Measurements from ENCODE around the gene KCTD17.

GRCh38 chr22:37039466-37039865 lies 12.1 kb upstream of the KCTD17 start:
- TF ChIP-seq CTCF (IDR thresholded peaks at IDR 0.05; ENCODE audit: borderline replicate concordance, extremely low read depth, low read length, poor library complexity, severe bottlenecking) (no peak), EZH2 (IDR thresholded peaks at IDR 0.05; ENCODE audit: borderline replicate concordance, low read depth, low read length, severe bottlenecking) (no peak)
